ENCODE results near the gene ROM1.

ROM1 gene

DNA sequence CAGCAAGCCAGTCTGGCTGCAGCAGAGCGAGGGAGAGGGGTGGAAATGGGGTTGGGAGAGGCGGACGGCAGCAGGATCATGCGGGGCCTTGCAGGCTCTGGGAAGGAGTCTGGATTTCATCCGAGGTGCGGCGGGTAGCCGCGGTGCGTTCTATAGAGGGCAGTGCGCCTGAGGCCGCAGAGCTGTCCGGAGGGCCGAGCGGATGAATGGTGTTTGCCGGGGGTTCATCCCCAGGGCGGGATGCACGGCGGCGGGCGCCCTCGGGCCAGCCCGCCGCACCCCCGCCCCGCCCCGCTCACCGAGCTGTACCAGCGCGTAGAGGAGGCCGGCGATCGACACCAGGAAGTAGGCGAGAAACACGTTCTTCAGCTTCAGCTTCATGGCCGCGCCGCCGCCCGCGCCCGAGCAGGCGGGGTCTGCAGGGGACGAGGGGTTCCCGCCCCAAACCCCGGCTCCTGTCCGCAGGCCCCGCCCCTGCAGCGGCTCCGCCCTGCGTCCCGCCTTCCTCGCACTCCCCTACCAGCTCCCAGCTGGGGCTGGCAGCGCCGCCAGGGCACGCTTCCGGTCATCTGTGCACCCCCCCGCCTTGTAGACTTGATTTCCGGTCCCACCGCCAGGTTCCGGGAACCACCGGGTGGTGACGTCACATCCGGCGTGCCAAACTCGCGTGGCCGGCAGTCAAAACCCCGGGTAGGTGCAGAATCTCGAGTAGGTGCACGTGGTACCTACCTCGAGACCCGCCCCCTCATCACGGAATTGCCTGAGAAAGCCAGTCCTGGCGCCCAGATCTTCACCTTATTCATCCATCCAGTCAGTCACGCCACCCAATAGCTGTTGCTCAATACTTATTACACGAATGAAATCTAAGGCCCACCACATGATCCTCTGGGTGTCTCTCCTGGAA lies 8.8 kb downstream of the ROM1 start, which contains the start of gene B3GAT3:
B3GAT3 (minus strand) TSS at position 420 of the 904 bp plus-strand sequence; CDS start at position 381, 39 bp downstream.
- TF ChIP-seq, protein P1, sequence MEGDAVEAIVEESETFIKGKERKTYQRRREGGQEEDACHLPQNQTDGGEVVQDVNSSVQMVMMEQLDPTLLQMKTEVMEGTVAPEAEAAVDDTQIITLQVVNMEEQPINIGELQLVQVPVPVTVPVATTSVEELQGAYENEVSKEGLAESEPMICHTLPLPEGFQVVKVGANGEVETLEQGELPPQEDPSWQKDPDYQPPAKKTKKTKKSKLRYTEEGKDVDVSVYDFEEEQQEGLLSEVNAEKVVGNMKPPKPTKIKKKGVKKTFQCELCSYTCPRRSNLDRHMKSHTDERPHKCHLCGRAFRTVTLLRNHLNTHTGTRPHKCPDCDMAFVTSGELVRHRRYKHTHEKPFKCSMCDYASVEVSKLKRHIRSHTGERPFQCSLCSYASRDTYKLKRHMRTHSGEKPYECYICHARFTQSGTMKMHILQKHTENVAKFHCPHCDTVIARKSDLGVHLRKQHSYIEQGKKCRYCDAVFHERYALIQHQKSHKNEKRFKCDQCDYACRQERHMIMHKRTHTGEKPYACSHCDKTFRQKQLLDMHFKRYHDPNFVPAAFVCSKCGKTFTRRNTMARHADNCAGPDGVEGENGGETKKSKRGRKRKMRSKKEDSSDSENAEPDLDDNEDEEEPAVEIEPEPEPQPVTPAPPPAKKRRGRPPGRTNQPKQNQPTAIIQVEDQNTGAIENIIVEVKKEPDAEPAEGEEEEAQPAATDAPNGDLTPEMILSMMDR (IDR thresholded peaks at IDR 0.05; ENCODE audit: low read depth, low read length) = no peak
- TF ChIP-seq, protein P2, sequence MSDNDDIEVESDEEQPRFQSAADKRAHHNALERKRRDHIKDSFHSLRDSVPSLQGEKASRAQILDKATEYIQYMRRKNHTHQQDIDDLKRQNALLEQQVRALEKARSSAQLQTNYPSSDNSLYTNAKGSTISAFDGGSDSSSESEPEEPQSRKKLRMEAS (IDR thresholded peaks at IDR 0.05; ENCODE audit: low read depth, low read length) = peak; percentile 99
- TF ChIP-seq MYC (IDR thresholded peaks at IDR 0.05; ENCODE audit: low read depth, low read length) (peak; percentile 92), POLR2A (IDR thresholded peaks at IDR 0.05; ENCODE audit: extremely low read depth, insufficient read length) (peak; percentile 89)
- DNase-seq (ENCODE audit: low read depth) = peak; percentile 99
- H3K4me3 ChIP-seq (ENCODE audit: low read depth, low read length) = peak within 1 kb of the TSS; percentile 98

DNA sequence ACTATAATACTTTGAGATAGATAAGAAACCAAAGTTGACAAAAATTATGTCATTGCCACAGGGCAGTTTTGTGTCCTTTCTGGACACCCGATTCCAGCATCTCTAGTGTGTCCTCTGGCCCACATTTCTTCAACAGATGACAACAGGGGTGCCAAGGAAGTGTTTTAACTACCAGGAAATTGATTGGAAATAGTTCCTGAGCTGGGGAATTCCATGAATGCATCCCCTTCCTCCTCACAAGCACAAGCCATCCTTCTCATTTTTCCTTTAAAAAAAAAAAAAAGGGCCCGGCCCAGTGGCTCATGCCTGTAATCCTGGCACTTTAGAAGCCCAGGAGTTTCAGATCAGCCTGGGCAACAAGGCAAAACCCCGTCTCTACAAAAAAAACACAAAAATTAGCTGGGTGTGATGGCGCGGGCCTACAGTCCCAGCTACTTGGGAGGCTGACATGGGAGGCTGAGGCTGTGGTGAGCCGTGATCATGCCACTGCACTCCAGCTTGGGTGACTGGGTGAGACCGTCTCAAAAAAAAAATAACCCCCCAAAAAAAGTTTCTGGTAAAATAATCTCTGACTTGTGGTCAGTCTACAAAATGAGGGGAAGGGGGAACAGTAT lies 9.5 kb downstream of the ROM1 start:
- peak overlapping the region; percentile 98 for H3K4me3 ChIP-seq (ENCODE audit: low read depth, low read length)
- TF ChIP-seq, protein P2 (IDR thresholded peaks at IDR 0.05; ENCODE audit: low read depth, low read length) = no peak
- no peak for TF ChIP-seq MYC (IDR thresholded peaks at IDR 0.05; ENCODE audit: low read depth, low read length)
- TF ChIP-seq POLR2A (IDR thresholded peaks at IDR 0.05; ENCODE audit: extremely low read depth, insufficient read length) = no peak
- TF ChIP-seq, protein P1 (IDR thresholded peaks at IDR 0.05; ENCODE audit: low read depth, low read length) = no peak
- no peak for DNase-seq (ENCODE audit: low read depth)

DNA sequence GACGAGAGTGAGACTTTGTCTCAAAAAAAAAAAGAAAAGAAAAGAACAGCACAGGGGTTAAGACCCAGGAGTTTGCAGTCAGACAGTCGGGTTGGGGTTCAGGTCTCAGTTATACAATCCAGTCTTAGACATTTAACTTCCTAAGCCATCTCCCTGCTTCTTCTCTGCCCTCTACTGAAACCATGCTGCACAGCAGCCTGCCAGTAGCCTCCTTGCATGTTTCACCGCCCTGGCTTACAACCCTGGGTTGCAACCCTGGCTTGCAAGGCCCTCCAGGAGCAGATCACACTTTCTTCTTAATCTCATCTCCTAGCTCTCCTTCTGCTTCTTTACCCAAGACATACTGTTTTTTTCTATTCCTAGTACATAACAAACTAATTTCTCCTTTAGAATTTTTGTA lies 14.7 kb downstream of the ROM1 start:
- H3K4me3 ChIP-seq (ENCODE audit: low read depth, low read length) = no peak overlapping the region
- DNase-seq (ENCODE audit: low read depth) = peak; percentile 46
- TF ChIP-seq POLR2A (IDR thresholded peaks at IDR 0.05; ENCODE audit: extremely low read depth, insufficient read length) (no peak), MYC (IDR thresholded peaks at IDR 0.05; ENCODE audit: low read depth, low read length) (no peak)
- TF ChIP-seq, protein P2 (IDR thresholded peaks at IDR 0.05; ENCODE audit: low read depth, low read length) = no peak
- TF ChIP-seq, protein P1 (IDR thresholded peaks at IDR 0.05; ENCODE audit: low read depth, low read length) = no peak

DNA sequence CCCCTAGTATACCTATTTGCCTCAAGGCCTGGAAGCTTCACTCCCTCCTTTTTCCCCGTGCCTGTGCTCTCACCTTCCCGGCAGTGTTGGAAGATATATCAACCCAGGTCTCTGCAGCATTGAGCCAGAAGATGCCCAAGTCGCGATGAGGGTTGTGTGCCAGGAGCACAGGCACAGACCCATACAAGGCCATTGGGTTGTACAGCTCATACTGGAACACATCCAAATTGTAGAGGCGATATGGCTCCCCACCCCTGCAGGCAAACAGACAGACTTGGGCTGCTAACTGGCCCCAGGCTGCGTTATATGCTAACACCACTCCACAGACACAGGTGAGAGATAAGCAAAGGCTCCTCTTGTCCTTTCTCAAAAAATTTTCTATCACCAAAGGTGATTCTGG lies 19.4 kb downstream of the ROM1 start:
- no peak for TF ChIP-seq MYC (IDR thresholded peaks at IDR 0.05; ENCODE audit: low read depth, low read length)
- TF ChIP-seq, protein P2 (IDR thresholded peaks at IDR 0.05; ENCODE audit: low read depth, low read length) = no peak
- TF ChIP-seq, protein P1 (IDR thresholded peaks at IDR 0.05; ENCODE audit: low read depth, low read length) = no peak
- no peak for TF ChIP-seq POLR2A (IDR thresholded peaks at IDR 0.05; ENCODE audit: extremely low read depth, insufficient read length)
- H3K4me3 ChIP-seq (ENCODE audit: low read depth, low read length) = no peak overlapping the region
- no peak for DNase-seq (ENCODE audit: low read depth)

DNA sequence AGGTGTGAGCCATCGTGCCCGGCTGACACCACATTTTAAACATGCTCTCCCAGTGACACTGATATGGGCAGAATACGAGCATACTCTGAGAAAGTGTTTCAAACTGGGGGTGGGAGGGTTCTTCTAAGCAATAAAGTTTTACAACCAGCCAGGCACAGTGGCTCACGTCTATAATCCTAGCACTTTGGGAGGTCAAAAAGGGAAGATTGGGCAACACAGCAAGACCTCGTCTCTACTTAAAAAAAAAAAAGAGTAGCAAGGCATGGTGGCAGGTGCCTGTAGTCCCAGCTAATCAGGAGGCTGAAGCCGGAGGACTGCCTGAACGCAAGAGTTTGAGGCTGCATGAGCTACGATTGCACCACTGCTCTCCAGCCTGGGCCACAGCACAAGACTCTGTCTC lies 31.2 kb downstream of the ROM1 start:
- TF ChIP-seq MYC (IDR thresholded peaks at IDR 0.05; ENCODE audit: low read depth, low read length) (no peak), POLR2A (IDR thresholded peaks at IDR 0.05; ENCODE audit: extremely low read depth, insufficient read length) (no peak)
- TF ChIP-seq, protein P2 (IDR thresholded peaks at IDR 0.05; ENCODE audit: low read depth, low read length) = no peak
- TF ChIP-seq, protein P1 (IDR thresholded peaks at IDR 0.05; ENCODE audit: low read depth, low read length) = no peak
- peak overlapping the region; percentile 29 for H3K4me3 ChIP-seq (ENCODE audit: low read depth, low read length)
- DNase-seq (ENCODE audit: low read depth) = peak; percentile 51

All from NB4 (cell line).